Type B pancreatic cell (in vitro differentiated cells): ENCODE results near the gene SEMA5A. TPM values are rescaled to one million over a fixed set of nuclear protein-coding genes. Genes with fewer than 3 reads are reported as not detected.

ENCODE experiments used
- DNase-seq: peaks from one replicate; pipeline ENCODE4 v3.0.0; 2021; ENCODE audit warnings: mixed read lengths; ENCODE audit not compliant: unreplicated experiment; ENCODE audit errors: extremely low spot score
- H3K27ac Mint-ChIP-seq: 2 replicates; pipeline ENCODE4 v1.8.0; 2021; ENCODE audit warnings: mild to moderate bottlenecking, mixed read lengths
- H3K27me3 Mint-ChIP-seq: 2 replicates; pipeline ENCODE4 v1.8.0; 2021; ENCODE audit warnings: mixed read lengths
- H3K36me3 Mint-ChIP-seq: 2 replicates; pipeline ENCODE4 v1.8.0; 2021; ENCODE audit warnings: mixed read lengths
- H3K4me1 Mint-ChIP-seq: one replicate; pipeline ENCODE4 v1.8.0; 2021; ENCODE audit warnings: mixed read lengths; ENCODE audit not compliant: unreplicated experiment
- H3K4me3 Mint-ChIP-seq: 2 replicates; pipeline ENCODE4 v1.8.0; 2021; ENCODE audit warnings: mild to moderate bottlenecking, mixed read lengths
- H3K9me3 Mint-ChIP-seq: 2 replicates; pipeline ENCODE4 v1.8.0; 2021; ENCODE audit warnings: mixed read lengths
- total RNA-seq: library from RNA; stranded (reverse); gene quantifications from 2 replicates; pipeline ENCODE4 v1.2.1, GENCODE V29; 2021; ENCODE audit warnings: low replicate concordance
- TF ChIP-seq, protein P1 (sequence below): fragments of 200-600 bp; sonication (generic); conservative IDR thresholded peaks from 2 replicates; pipeline ENCODE4 v1.5.0; 2021; ENCODE audit warnings: antibody characterized with exemption, mild to moderate bottlenecking

Gene SEMA5A
- total RNA-seq, 1 donor from 2014 or later, result 92.9 TPM

GRCh38 chr5:9125852-9126251 is 420.0 kb downstream of the SEMA5A start:
- Mint-ChIP-seq H3K9me3 (peaks cover 5% of the 10 kb centered on the region), H3K27me3 (no peaks in the 10 kb centered on the region), H3K36me3 (peaks cover 39% of the 10 kb centered on the region), H3K4me3 (no peak overlapping the region), H3K4me1 (peaks cover 13% of the 10 kb centered on the region), H3K27ac (no peak overlapping the region)
- DNase-seq, result no peak
- TF ChIP-seq, protein P1, sequence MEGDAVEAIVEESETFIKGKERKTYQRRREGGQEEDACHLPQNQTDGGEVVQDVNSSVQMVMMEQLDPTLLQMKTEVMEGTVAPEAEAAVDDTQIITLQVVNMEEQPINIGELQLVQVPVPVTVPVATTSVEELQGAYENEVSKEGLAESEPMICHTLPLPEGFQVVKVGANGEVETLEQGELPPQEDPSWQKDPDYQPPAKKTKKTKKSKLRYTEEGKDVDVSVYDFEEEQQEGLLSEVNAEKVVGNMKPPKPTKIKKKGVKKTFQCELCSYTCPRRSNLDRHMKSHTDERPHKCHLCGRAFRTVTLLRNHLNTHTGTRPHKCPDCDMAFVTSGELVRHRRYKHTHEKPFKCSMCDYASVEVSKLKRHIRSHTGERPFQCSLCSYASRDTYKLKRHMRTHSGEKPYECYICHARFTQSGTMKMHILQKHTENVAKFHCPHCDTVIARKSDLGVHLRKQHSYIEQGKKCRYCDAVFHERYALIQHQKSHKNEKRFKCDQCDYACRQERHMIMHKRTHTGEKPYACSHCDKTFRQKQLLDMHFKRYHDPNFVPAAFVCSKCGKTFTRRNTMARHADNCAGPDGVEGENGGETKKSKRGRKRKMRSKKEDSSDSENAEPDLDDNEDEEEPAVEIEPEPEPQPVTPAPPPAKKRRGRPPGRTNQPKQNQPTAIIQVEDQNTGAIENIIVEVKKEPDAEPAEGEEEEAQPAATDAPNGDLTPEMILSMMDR, result no peak

GRCh38 chr5:9124838-9125237 is 421.0 kb downstream of the SEMA5A start:
- Mint-ChIP-seq H3K27me3 (no peaks in the 10 kb centered on the region), H3K27ac (no peak overlapping the region), H3K4me1 (peaks cover 13% of the 10 kb centered on the region), H3K36me3 (peaks cover 36% of the 10 kb centered on the region), H3K4me3 (no peak overlapping the region), H3K9me3 (peaks cover 5% of the 10 kb centered on the region)
- TF ChIP-seq, protein P1, result no peak
- DNase-seq, result no peak

DNA sequence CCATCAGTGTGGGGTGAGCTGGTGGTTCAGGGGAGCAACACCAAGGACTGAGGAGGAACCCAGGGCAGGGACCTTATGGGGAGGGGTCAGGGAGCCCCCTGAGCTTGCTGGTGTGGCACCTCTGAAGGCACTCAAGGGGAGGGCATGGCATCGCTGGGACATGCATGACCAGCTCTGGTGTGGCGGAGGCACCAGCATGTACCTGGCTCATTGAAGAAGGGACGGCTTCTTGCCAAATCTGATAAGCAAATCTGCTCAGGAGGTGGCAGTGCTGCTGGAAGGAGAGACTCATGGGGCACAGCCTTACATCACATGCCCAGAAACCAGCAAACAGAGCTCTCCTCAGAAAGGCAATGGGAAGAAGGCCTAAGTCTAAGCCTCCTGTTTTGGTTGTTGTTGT is 421.8 kb downstream of the SEMA5A start:
- DNase-seq, result no peak
- Mint-ChIP-seq H3K4me3 (no peak overlapping the region), H3K9me3 (peaks cover 5% of the 10 kb centered on the region), H3K27ac (no peak overlapping the region), H3K36me3 (peaks cover 35% of the 10 kb centered on the region), H3K27me3 (no peaks in the 10 kb centered on the region), H3K4me1 (peaks cover 13% of the 10 kb centered on the region)
- TF ChIP-seq, protein P1, result no peak

- peaks cover 5% of the 10 kb centered on the region for H3K9me3 Mint-ChIP-seq
- peaks cover 35% of the 10 kb centered on the region for H3K36me3 Mint-ChIP-seq
- no peak overlapping the region for H3K27ac Mint-ChIP-seq
- H3K4me1 Mint-ChIP-seq, result peaks cover 13% of the 10 kb centered on the region
- H3K4me3 Mint-ChIP-seq, result no peak overlapping the region
- H3K27me3 Mint-ChIP-seq, result no peaks in the 10 kb centered on the region
- DNase-seq, result no peak
- TF ChIP-seq, protein P1, result no peak
These were observed 423.3 kb downstream of the SEMA5A start for GRCh38 chr5:9122528-9122927.

GRCh38 chr5:9121597-9121996 is 424.3 kb downstream of the SEMA5A start:
- DNase-seq, result no peak
- Mint-ChIP-seq H3K4me1 (peaks cover 7% of the 10 kb centered on the region), H3K27ac (no peak overlapping the region), H3K27me3 (no peaks in the 10 kb centered on the region), H3K36me3 (peaks cover 33% of the 10 kb centered on the region), H3K9me3 (peaks cover 5% of the 10 kb centered on the region), H3K4me3 (no peak overlapping the region)
- TF ChIP-seq, protein P1, result no peak

- Mint-ChIP-seq H3K36me3 (peaks cover 45% of the 10 kb centered on the region), H3K4me3 (no peak overlapping the region), H3K27me3 (no peaks in the 10 kb centered on the region), H3K9me3 (peaks cover 13% of the 10 kb centered on the region), H3K4me1 (peaks cover 4% of the 10 kb centered on the region), H3K27ac (no peak overlapping the region)
- TF ChIP-seq, protein P1, result no peak
- DNase-seq, result no peak
These were observed 427.0 kb downstream of the SEMA5A start for GRCh38 chr5:9118852-9119251.
